ENCODE measurements around the gene C1orf159.

The C1orf159 gene

DNA sequence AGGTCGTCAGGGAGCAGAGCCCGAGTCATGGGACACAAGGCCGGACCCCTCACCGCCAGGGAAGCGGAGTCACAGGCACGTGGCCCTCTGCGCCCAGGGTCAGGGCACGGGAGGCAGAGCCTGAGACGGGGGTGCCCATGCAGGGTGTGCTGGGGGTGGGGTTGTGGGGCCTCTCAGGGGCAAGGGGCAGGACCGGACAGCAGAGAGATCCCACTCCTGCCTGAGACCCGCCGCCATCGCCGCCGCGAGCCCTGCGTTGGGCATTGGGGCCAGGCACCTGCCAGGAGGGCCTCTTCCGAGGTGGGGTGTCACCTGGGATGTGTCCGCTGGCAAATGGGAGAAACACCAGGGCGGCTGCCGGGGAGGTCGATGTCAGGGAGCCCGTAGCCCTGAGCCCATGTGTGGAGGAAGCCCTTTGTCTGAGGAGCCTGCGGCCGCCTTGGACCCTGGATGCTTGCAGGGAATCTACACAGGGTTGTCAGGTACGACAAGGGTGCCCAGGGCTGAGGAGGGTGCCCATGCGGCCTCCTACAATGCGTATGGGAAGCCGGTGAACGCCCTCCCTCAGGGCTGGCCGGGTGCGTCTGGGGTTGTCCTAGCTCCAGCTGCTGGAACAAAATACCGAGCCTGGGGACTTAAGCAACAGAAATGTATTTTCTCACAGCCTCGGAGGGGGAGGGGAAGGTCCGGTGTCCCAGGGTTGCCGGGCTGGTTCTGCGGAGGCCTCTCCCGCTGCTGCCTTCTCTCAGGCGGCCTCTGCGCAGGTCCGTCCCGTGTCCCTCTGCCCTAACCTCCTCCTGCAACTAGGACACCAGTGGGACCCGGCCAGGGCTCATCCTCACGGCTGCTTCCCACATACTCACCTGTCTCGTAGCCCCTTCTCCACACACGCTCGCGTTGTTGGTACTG, 16.4 kb upstream of the C1orf159 start:
- no peak for DNase-seq

GRCh38 chr1:1130206-1131120, 14.6 kb upstream of the C1orf159 start:
- DNase-seq: no peak

GRCh38 chr1:1129381-1129821, 13.5 kb upstream of the C1orf159 start:
- DNase-seq: no peak

GRCh38 chr1:1128454-1129139, 12.7 kb upstream of the C1orf159 start:
- no peak for DNase-seq

DNA sequence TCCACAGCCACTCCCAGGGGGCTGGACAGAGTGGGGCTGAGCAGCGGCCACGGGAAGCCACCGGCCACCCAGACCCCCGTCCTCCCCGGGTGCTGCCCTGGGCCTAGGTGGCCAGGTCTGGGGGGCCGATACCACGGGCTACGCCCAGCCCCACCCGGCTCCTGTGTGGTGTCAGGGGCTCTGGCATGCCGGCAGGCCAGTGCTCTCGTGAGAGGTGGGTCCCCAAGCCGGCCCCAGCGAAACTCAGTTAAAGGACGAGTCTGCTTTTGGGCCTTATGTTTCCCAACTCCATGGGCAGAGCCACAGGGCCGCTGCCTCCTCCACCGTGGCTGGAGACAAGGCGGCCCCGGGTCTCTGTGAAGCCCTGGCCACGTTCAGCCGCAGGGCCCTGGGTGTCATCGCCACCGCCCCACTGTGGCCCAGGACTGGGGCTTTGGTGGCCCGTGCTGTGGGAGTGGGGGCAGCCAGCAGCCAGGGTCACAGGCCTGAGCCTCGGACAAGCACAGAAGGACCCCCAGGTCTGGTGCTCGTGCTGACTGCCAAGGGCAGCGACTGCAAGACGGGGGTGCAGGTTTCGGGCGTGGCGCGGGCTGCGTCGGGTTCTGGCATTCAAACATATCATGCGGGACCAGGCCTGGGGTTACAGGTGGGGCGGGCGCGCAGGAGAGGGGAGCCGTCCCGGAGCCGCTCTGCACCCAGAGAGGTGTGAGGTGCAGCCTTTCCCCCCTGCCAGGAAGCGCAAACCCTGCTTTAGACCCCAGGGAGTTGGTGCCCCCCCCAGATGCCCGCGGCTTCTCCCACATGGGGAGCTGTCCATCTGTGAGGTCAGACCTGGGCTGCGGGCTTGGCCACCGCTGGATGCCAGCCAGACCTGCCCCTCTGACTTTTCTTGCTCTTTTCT, 11.9 kb upstream of the C1orf159 start:
- DNase-seq: no peak

DNA sequence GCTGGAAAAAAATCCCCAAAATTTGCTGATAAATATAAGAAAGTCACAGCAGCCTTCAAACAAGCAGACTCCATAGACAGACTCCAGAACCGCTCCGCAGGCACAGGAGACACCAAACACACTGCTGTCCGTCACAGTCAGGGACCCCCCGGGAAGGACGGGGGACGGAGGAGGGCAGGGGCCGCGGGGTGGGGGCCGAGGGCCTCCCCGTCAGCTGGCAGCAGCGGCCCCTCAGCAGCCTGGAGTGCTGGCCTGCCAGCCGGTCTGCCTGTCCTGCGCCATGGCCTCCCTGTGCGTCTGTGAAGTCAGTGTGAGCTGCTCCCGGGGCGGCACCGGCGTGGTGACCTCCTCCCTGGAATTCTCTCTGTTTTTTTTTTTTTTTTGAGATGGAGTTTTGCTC, 10.1 kb upstream of the C1orf159 start:
- no peak for DNase-seq

GRCh38 chr1:1124786-1125642, 9.1 kb upstream of the C1orf159 start:
- no peak for DNase-seq

GRCh38 chr1:1124508-1124785, 8.6 kb upstream of the C1orf159 start:
- DNase-seq: no peak

DNA sequence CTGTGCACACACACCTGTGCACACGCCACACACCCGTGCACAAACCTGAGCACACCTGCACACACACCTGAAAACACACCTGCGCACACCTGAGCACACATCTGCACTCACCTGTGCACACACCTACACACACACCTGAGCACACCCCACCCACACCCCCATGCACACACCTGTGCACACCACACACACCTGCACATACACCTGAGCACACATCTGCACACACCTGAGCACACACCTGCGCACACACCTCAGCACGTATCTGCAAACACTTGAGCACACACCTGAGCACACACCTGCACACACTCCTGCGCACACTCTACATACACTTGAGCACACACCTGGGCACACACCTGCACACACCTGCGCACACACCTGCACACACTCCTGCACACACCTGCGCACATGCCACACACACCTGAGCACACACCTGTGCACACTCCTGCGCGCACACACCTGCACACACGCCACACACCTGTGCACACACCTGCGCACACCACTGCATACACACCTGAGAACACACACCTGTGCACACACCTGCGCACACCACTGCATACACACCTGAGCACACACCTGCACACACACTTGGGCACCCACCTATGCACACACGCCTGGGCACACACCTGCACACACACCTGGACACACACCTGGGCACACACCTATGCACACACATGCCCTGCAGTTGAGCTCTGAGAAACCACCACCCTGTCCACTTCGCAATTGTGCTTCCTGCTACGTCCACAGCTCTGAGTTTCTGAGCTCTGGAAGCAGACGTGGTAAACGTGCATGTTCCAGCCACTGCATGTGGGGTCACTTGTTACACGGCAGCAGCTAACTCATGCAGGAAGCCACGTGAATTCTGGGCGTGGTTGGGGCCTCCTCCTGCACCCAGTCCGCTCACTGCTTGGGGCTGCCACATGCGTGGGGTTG, 8.0 kb upstream of the C1orf159 start:
- peak; percentile 49 for DNase-seq

DNA sequence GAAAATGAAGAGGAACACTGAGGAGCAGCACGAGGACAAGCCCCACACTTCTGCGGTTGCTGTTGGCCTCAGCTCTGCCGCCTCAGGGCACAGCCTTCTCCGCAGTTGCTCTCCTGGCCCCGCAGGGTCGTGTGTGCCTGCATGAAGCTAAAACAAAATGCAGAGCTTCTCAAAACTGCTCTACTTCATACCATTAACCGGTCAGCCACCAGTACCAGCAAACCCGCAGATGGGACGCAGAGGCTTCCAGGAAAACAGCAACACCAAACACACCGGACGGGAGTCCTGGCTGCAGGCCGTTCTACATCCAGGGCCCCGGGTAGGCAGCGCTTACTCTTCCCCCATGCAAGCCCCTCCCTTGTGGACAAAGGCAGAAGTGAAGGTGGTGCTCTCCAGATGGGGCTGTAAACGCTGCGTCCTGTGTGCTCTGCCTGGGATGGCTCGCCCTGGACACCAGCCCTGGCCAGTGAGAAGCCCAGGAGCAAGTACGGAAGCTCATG, 7.1 kb upstream of the C1orf159 start:
- peak; percentile 21 for DNase-seq

GRCh38 chr1:1122078-1122811, 6.4 kb upstream of the C1orf159 start:
- peak; percentile 68 for DNase-seq

GRCh38 chr1:1121611-1122077, 5.8 kb upstream of the C1orf159 start:
- no peak for DNase-seq

GRCh38 chr1:1120866-1121591, 5.1 kb upstream of the C1orf159 start:
- DNase-seq: no peak

- no peak for DNase-seq
These were observed 4.2 kb upstream of the C1orf159 start for GRCh38 chr1:1120096-1120495.

DNA sequence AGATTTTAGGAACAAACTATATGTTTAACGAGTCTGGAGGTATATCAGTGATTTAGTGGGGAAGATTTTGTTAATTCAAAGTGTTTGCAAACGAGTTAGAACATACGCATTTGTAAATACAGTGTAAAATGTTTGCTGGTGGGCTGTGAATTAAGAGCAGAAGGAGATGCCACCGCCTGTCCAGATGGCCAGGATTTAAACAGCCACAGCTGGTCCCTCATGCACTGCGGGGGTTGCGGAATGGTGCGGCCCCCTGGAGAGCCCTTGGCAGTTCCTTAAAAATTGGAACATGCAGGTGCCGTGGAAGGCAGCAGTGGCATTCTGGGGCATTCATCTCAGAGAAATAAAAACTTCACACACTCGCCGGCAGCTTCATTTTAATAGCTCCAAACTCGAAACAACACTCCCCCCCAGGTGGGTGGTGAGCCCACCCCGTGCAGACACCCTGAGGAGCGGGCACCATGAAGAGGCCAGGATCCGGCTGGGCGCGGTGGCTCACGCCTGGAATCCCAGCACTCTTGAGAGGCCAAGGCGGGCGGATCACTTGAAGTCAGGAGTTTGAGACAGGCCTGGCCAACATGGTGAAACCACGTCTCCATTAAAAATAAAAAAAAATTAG, 3.5 kb upstream of the C1orf159 start:
- DNase-seq: no peak

DNA sequence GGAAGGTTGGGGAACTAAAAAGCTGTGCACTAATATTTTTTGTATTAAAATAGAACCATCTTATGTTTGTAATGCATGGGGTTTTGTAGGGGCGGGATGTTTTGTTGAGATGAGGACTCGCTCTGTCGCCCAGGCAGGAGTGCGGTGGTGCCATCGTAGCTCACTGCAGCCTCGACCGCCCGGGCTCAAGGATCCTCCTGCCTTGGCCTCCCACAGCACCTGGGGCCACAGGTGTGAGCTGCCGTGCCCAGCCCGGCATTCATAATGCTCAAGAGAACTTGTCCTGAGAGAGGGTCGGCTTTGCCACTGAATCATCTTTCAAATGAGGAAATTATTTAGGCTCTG, 3.0 kb upstream of the C1orf159 start:
- DNase-seq: no peak

GRCh38 chr1:1118011-1118875, 2.4 kb upstream of the C1orf159 start:
- DNase-seq: no peak

Data from fibroblast of skin of back (primary cell).